AG04450 (cell line): ENCODE measurements around the gene PHIP. TPM values are rescaled to one million over a fixed set of nuclear protein-coding genes. Genes with fewer than 3 reads are reported as not detected.
"Not testable (repeated sequence)": the region's sequence is repeated elsewhere in the genome, so short reads cannot be mapped to it uniquely, and the experiment has no call there.

Experiments
- CTCF ChIA-PET: fragments of 300-600, 350-600 bp; formaldehyde crosslinking; extraction: SDS; loops from one replicate; lab custom pipeline; 2022; ENCODE audit warnings: antibody characterized with exemption, inconsistent platforms; lab: Charles Lee
- POLR2A ChIA-PET: fragments of 350-600 bp; formaldehyde crosslinking; extraction: SDS; loops from one replicate; lab custom pipeline; 2021; ENCODE audit warnings: antibody characterized with exemption, inconsistent platforms; lab: Yijun Ruan, JAX
- DNase-seq: peaks from one replicate; pipeline ENCODE4 v3.0.0-alpha.2; 2011; ENCODE audit warnings: low read depth, low spot score
- H3K27ac ChIP-seq: one replicate; pipeline ENCODE4 v1.5.1; 2012; ENCODE audit warnings: low read depth, low read length, control low read depth
- H3K27me3 ChIP-seq: one replicate; pipeline ENCODE4 v1.6.0; 2012; ENCODE audit warnings: low read length; ENCODE audit not compliant: control insufficient read depth, insufficient read depth
- H3K4me3 ChIP-seq: 2 replicates; pipeline ENCODE4 v1.5.1; 2011; ENCODE audit warnings: mild to moderate bottlenecking, low read depth, low read length, control low read depth
- H3K9me3 ChIP-seq: 2 replicates; pipeline ENCODE4 v1.5.1; 2012; ENCODE audit warnings: low read length; ENCODE audit not compliant: control insufficient read depth, insufficient read depth
- polyA plus RNA-seq: library from polyadenylated mRNA; depleted of rRNA; stranded (reverse); fragments of >200 nt; gene quantifications from 2 replicates; pipeline ENCODE4 v1.2.3, GENCODE V29; 2011
- TF ChIP-seq, protein P1 (sequence below): IDR thresholded peaks from 2 replicates; pipeline ENCODE4 v1.5.1; 2011; ENCODE audit warnings: low read depth, low read length, control low read depth, inconsistent platforms

The PHIP gene
- polyA plus RNA-seq, 1 experiment, result 11.1 TPM

DNA sequence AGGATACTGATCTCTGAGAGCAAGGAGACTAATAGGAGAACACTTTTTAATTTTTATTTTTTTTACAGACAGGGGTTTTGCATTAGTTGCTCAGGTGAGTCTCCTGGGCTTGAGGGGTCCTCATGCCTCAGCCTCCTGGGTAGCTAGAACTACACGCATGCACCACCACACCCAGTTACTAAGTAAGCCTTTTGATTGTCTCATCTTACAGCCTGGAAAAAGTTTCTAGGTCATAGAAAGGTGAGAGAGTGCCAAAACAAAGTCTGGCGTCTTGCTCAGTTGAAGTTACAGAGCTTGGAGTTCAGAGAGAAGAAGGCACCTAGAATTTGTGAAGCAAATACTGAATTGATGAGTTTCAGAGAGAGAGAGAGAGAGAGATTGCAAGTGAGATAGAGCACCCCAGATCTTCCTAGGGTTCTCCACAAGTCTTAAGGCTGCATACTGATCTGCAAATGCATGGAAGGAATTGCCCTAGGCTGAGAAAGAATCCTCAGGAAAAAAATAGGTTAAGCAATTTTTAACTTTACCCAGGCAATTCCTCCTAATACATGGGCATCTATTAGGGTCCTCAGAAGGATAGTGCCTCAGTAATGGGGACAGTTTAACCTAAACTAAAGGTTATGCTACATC lies 37.6 kb upstream of the PHIP start:
- Histone ChIP-seq H3K9me3 (no peaks in the 10 kb centered on the region), H3K4me3 (no peak overlapping the region), H3K27ac (no peak overlapping the region), H3K27me3 (no peaks in the 10 kb centered on the region)
- ChIA-PET CTCF (no interaction called here), POLR2A (no interaction called here)
- TF ChIP-seq, protein P1, sequence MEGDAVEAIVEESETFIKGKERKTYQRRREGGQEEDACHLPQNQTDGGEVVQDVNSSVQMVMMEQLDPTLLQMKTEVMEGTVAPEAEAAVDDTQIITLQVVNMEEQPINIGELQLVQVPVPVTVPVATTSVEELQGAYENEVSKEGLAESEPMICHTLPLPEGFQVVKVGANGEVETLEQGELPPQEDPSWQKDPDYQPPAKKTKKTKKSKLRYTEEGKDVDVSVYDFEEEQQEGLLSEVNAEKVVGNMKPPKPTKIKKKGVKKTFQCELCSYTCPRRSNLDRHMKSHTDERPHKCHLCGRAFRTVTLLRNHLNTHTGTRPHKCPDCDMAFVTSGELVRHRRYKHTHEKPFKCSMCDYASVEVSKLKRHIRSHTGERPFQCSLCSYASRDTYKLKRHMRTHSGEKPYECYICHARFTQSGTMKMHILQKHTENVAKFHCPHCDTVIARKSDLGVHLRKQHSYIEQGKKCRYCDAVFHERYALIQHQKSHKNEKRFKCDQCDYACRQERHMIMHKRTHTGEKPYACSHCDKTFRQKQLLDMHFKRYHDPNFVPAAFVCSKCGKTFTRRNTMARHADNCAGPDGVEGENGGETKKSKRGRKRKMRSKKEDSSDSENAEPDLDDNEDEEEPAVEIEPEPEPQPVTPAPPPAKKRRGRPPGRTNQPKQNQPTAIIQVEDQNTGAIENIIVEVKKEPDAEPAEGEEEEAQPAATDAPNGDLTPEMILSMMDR, result no peak
- DNase-seq, result no peak

DNA sequence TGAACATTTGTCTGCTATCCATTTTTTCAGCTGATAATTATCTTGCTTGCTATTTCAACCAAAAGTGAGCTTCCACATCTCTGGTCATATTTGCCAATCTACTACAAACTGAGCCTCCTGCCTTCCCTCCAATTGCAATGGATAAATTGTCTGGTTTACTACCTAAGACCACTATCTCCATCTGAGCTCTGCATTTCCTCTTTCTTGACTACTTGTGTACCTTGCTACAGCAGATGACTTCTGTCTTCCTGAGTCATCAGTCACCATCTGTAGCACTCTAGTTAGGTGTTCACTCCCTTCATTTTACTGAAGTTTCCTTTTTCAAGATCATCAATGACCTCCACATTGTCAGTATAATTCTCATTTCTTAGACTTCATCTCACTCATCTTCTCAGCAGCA lies 33.5 kb upstream of the PHIP start:
- ChIA-PET POLR2A (no interaction called here), CTCF (no interaction called here)
- TF ChIP-seq, protein P1, result no peak
- Histone ChIP-seq H3K4me3 (no peak overlapping the region), H3K27me3 (no peaks in the 10 kb centered on the region), H3K9me3 (no peaks in the 10 kb centered on the region), H3K27ac (no peak overlapping the region)
- DNase-seq, result no peak

DNA sequence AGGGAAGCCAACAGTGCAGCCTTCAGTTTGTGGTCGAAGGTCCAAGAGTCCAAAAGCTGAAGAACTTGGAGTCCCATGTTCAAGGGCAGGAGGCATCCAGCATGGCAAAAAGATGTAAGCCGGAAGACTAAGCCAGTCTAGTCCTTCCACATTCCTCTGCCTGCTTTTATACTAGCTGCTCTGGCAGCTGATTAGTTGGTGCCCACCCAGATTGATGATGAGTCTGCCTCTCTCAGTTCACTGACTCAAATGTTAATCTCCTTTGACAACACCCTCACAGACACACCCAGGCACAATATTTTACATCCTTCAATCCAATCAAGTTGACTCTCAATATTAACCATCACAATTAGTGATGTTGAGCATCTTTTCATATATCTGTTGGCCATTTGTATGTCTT lies 23.1 kb upstream of the PHIP start:
- Histone ChIP-seq H3K4me3 (no peak overlapping the region), H3K27ac (no peak overlapping the region), H3K9me3 (no peaks in the 10 kb centered on the region), H3K27me3 (no peaks in the 10 kb centered on the region)
- TF ChIP-seq, protein P1, result no peak
- no peak for DNase-seq
- CTCF ChIA-PET, result no interaction called here
- POLR2A ChIA-PET, result no interaction called here

DNA sequence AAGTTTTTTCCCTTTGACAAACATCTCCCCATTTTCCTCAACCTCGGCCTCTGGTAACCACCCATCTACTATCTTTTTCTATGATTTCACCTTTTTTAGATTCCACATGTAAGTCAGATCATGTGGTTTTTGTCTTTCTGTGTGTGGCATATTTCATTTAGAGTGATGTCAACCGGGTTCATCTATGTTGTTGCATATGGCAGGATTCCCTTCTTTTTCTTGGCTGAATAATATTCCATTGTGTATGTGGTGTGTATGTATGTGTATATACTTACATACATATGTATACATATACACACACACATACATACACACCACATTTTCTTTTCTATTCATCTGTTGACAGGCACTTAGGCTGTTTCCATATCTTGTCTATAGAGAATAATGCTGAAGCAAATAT lies 22.2 kb upstream of the PHIP start:
- DNase-seq, result no peak
- H3K9me3 ChIP-seq, result no peaks in the 10 kb centered on the region
- H3K27ac ChIP-seq, result no peak overlapping the region
- no peaks in the 10 kb centered on the region for H3K27me3 ChIP-seq
- CTCF ChIA-PET, result no interaction called here
- TF ChIP-seq, protein P1, result no peak
- POLR2A ChIA-PET, result no interaction called here
- no peak overlapping the region for H3K4me3 ChIP-seq

DNA sequence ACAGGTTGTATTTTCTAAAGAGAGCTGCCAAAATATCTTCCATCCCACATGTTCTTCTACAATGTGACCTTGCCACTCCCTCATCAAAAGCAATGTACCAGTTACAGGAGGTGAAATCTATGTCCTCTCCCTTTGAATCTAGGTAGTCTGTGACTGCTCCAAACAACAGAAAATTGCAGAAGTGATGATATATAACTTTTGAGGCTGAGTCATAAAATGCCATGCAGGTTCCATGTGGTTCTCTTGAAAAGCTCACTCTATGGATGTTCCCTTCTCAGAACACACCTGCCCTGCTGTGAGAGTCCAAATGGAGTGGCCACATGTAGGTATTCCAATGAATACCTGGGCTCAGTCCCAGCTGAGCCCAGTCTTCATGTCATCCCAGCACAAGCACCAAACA lies 16.9 kb upstream of the PHIP start:
- Histone ChIP-seq H3K27me3 (no peaks in the 10 kb centered on the region), H3K4me3 (no peak overlapping the region), H3K27ac (no peak overlapping the region), H3K9me3 (no peaks in the 10 kb centered on the region)
- DNase-seq, result no peak
- CTCF ChIA-PET, result no interaction called here
- TF ChIP-seq, protein P1, result no peak
- POLR2A ChIA-PET, result no interaction called here

DNA sequence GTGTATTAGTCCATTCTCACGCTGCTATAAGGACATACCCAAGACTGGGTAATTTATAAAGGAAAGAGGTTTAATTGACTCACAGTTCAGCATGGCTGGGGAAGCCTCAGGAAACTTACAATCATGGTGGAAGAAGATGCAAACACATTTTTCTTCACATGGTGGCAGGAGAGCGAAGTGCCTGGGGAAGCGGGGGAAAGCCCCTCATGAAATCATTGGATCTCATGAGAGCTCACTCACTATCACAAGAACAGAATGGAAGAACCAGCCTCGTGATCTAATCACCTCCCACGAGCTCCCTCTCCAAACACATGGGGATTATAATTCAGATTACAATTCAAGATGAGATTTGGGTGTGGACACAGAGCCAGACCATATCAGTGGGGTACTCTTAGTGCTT lies 13.7 kb upstream of the PHIP start:
- H3K4me3 ChIP-seq, CTCF ChIA-PET, DNase-seq, H3K27me3 ChIP-seq, H3K27ac ChIP-seq, H3K9me3 ChIP-seq, POLR2A ChIA-PET: not testable (repeated sequence)
